ENCODE measurements around the gene SARS2.
"Not testable (repeated sequence)": the region's sequence is repeated elsewhere in the genome, so short reads cannot be mapped to it uniquely, and the experiment has no call there.

Gene SARS2

DNA sequence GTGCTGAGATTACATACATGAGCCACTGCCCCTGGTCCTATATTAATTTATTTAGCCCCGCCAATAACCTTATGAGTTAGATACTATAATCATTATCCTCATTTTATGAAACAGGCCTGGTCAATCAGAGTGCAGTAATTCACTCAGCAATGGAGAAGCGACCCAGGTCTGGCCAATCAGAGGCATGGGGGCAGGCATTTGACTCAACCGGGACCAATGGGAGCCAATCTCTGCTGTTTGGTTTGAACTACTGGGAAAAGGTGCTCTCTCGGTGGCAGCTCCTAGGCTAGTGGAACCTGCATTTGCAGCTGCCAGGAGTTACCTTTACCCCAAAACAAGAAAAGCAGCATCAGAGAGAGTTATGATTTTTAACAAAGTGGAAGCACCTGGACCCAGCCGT lies 37.7 kb downstream of the SARS2 start:
- no peaks in the 10 kb centered on the region for H3K9me3 ChIP-seq (ENCODE audit: control extremely low read depth in 1 of 5, control insufficient read depth in 4 of 5, insufficient read depth in 2 of 5, low read depth in 1 of 5, low read length in 4 of 5)
- peaks cover 2 to 32% (median 22%) of the 10 kb centered on the region in 4 experiments for H3K36me3 ChIP-seq (ENCODE audit: control insufficient read depth in 4 of 4, insufficient read depth in 4 of 4, low read length in 3 of 4)
- no peak for DNase-seq
- no peak overlapping the region for H3K27ac ChIP-seq (ENCODE audit: insufficient read depth in 1 of 2, low read depth in 1 of 2, low read length in 2 of 2, poor library complexity in 1 of 2, severe bottlenecking in 2 of 2)
- 93% methylated on average over 4 of the region's 5 CpGs for WGBS (ENCODE audit: insufficient coverage)
- H3K4me3 ChIP-seq (ENCODE audit: control insufficient read depth in 1 of 7, extremely low read depth in 1 of 7, insufficient read depth in 4 of 7, low read depth in 2 of 7, low read length in 6 of 7) = no peak overlapping the region
- POLR2A ChIA-PET = no interaction called here
- peaks cover 0 to 10% (median 9%) of the 10 kb centered on the region in 4 experiments for H3K4me1 ChIP-seq (ENCODE audit: control extremely low read depth in 1 of 4, control insufficient read depth in 4 of 4, insufficient read depth in 4 of 4, low read length in 3 of 4)
- CTCF ChIA-PET = interaction anchor here (1.0 kb wide), 1 partner anchor 24 kb away, joined by 3 read pairs; no protein-coding TSS in a partner anchor
- no peaks in the 10 kb centered on the region for H3K27me3 ChIP-seq (replicated peaks in 2 of 5; ENCODE audit: control insufficient read depth in 4 of 5, insufficient read depth in 5 of 5, low read length in 4 of 5)

DNA sequence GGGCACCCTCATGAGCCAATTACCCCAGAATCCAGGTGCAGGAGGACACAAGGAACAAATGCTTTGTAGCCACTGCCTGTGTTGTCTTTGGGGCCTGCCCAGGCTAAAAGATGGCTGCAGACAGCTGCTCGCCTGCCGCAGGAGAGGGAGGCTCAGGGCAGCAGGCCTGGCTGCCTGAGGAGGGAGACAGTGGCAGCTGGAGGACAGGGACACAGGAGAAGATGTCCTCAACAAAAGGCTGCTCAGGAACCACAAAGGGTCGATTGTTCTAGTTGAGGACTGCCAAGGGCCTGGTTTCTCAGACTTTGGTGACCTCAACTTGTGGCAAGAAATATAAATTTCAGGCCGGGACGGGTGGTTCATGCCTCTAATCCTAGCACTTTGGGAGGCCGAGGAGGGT lies 38.8 kb downstream of the SARS2 start:
- DNase-seq = no peak
- Histone ChIP-seq H3K27ac (ENCODE audit: insufficient read depth in 1 of 2, low read depth in 1 of 2, low read length in 2 of 2, poor library complexity in 1 of 2, severe bottlenecking in 2 of 2) (no peak overlapping the region), H3K4me3 (ENCODE audit: control insufficient read depth in 1 of 7, extremely low read depth in 1 of 7, insufficient read depth in 4 of 7, low read depth in 2 of 7, low read length in 6 of 7) (no peak overlapping the region), H3K36me3 (ENCODE audit: control insufficient read depth in 4 of 4, insufficient read depth in 4 of 4, low read length in 3 of 4) (peaks cover 2 to 32% (median 23%) of the 10 kb centered on the region in 4 experiments), H3K4me1 (ENCODE audit: control extremely low read depth in 1 of 4, control insufficient read depth in 4 of 4, insufficient read depth in 4 of 4, low read length in 3 of 4) (peaks cover 0 to 10% (median 9%) of the 10 kb centered on the region in 4 experiments), H3K27me3 (replicated peaks in 2 of 5; ENCODE audit: control insufficient read depth in 4 of 5, insufficient read depth in 5 of 5, low read length in 4 of 5) (no peaks in the 10 kb centered on the region), H3K9me3 (ENCODE audit: control extremely low read depth in 1 of 5, control insufficient read depth in 4 of 5, insufficient read depth in 2 of 5, low read depth in 1 of 5, low read length in 4 of 5) (no peaks in the 10 kb centered on the region)
- ChIA-PET POLR2A (no interaction called here), CTCF (interaction anchor here (1.0 to 1.2 kb wide), 2 partner anchors 9 to 13 kb away, joined by 3 to 4 read pairs; no protein-coding TSS in a partner anchor)
- 98% methylated on average over 6 of the region's 6 CpGs for WGBS (ENCODE audit: insufficient coverage)

GRCh38 chr19:38890686-38891085 lies 39.9 kb downstream of the SARS2 start:
- peaks cover 2 to 32% (median 24%) of the 10 kb centered on the region in 4 experiments for H3K36me3 ChIP-seq (ENCODE audit: control insufficient read depth in 4 of 4, insufficient read depth in 4 of 4, low read length in 3 of 4)
- H3K4me3 ChIP-seq (ENCODE audit: control insufficient read depth in 1 of 7, extremely low read depth in 1 of 7, insufficient read depth in 4 of 7, low read depth in 2 of 7, low read length in 6 of 7) = no peak overlapping the region
- ChIA-PET POLR2A (no interaction called here), CTCF (no interaction called here)
- peaks cover 0 to 10% (median 9%) of the 10 kb centered on the region in 4 experiments for H3K4me1 ChIP-seq (ENCODE audit: control extremely low read depth in 1 of 4, control insufficient read depth in 4 of 4, insufficient read depth in 4 of 4, low read length in 3 of 4)
- H3K9me3 ChIP-seq (ENCODE audit: control extremely low read depth in 1 of 5, control insufficient read depth in 4 of 5, insufficient read depth in 2 of 5, low read depth in 1 of 5, low read length in 4 of 5) = no peaks in the 10 kb centered on the region
- H3K27ac ChIP-seq (ENCODE audit: insufficient read depth in 1 of 2, low read depth in 1 of 2, low read length in 2 of 2, poor library complexity in 1 of 2, severe bottlenecking in 2 of 2) = no peak overlapping the region
- DNase-seq = no peak
- H3K27me3 ChIP-seq (replicated peaks in 2 of 5; ENCODE audit: control insufficient read depth in 4 of 5, insufficient read depth in 5 of 5, low read length in 4 of 5) = no peaks in the 10 kb centered on the region

GRCh38 chr19:38889803-38890202 lies 40.8 kb downstream of the SARS2 start:
- POLR2A ChIA-PET = no interaction called here
- CTCF ChIA-PET = interaction anchor here (1.4 to 3.6 kb wide), 2 partner anchors 9 to 20 kb away, joined by 4 to 19 read pairs; no protein-coding TSS in a partner anchor

DNA sequence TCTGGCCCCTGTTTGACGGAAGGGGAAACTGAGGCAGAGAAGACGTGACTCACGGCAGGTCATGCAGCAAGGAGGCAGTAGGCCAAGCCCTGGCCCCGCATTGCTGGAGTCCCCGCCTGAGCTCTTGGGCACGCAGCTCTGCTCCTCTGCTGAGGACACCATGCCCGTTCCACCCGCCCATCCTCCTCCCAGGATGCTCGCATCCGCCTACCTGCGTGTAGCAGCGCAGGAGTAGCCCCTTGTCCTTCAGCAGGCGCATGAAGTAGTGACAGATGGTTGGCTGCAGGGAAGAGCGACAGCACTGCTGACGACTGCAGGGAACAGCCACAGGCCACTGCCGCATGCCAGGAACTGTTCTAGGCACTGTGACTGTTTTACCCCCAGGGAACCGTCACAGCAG lies 41.7 kb downstream of the SARS2 start:
- Histone ChIP-seq H3K4me1 (ENCODE audit: control extremely low read depth in 1 of 4, control insufficient read depth in 4 of 4, insufficient read depth in 4 of 4, low read length in 3 of 4) (no peaks in the 10 kb centered on the region), H3K9me3 (ENCODE audit: control extremely low read depth in 1 of 5, control insufficient read depth in 4 of 5, insufficient read depth in 2 of 5, low read depth in 1 of 5, low read length in 4 of 5) (no peaks in the 10 kb centered on the region), H3K27ac (ENCODE audit: insufficient read depth in 1 of 2, low read depth in 1 of 2, low read length in 2 of 2, poor library complexity in 1 of 2, severe bottlenecking in 2 of 2) (no peak overlapping the region), H3K27me3 (replicated peaks in 2 of 5; ENCODE audit: control insufficient read depth in 4 of 5, insufficient read depth in 5 of 5, low read length in 4 of 5) (no peaks in the 10 kb centered on the region), H3K36me3 (ENCODE audit: control insufficient read depth in 4 of 4, insufficient read depth in 4 of 4, low read length in 3 of 4) (peaks cover 2 to 32% (median 24%) of the 10 kb centered on the region in 4 experiments), H3K4me3 (ENCODE audit: control insufficient read depth in 1 of 7, extremely low read depth in 1 of 7, insufficient read depth in 4 of 7, low read depth in 2 of 7, low read length in 6 of 7) (no peak overlapping the region)
- ChIA-PET POLR2A (no interaction called here), CTCF (interaction anchor here (1.2 to 3.6 kb wide), 5 partner anchors 8 to 41 kb away, joined by 3 to 20 read pairs (median 13); no protein-coding TSS in a partner anchor)
- no peak for DNase-seq
- 98% methylated on average over 17 of the region's 17 CpGs for WGBS (ENCODE audit: insufficient coverage)

More at GRCh38 chr19:38889803-38890202, 40.8 kb downstream of the SARS2 start:
- peaks cover 0 to 3% (median 2%) of the 10 kb centered on the region in 4 experiments for H3K4me1 ChIP-seq (ENCODE audit: control extremely low read depth in 1 of 4, control insufficient read depth in 4 of 4, insufficient read depth in 4 of 4, low read length in 3 of 4)
- no peak overlapping the region for H3K4me3 ChIP-seq (ENCODE audit: control insufficient read depth in 1 of 7, extremely low read depth in 1 of 7, insufficient read depth in 4 of 7, low read depth in 2 of 7, low read length in 6 of 7)
- H3K27me3 ChIP-seq (replicated peaks in 2 of 5; ENCODE audit: control insufficient read depth in 4 of 5, insufficient read depth in 5 of 5, low read length in 4 of 5) = no peaks in the 10 kb centered on the region
- H3K36me3 ChIP-seq (ENCODE audit: control insufficient read depth in 4 of 4, insufficient read depth in 4 of 4, low read length in 3 of 4) = peaks cover 2 to 32% (median 24%) of the 10 kb centered on the region in 4 experiments
- no peak overlapping the region for H3K27ac ChIP-seq (ENCODE audit: insufficient read depth in 1 of 2, low read depth in 1 of 2, low read length in 2 of 2, poor library complexity in 1 of 2, severe bottlenecking in 2 of 2)
- WGBS (ENCODE audit: insufficient coverage) = 97% methylated on average over 7 of the region's 8 CpGs
- H3K9me3 ChIP-seq (ENCODE audit: control extremely low read depth in 1 of 5, control insufficient read depth in 4 of 5, insufficient read depth in 2 of 5, low read depth in 1 of 5, low read length in 4 of 5) = no peaks in the 10 kb centered on the region
- no peak for DNase-seq

DNA sequence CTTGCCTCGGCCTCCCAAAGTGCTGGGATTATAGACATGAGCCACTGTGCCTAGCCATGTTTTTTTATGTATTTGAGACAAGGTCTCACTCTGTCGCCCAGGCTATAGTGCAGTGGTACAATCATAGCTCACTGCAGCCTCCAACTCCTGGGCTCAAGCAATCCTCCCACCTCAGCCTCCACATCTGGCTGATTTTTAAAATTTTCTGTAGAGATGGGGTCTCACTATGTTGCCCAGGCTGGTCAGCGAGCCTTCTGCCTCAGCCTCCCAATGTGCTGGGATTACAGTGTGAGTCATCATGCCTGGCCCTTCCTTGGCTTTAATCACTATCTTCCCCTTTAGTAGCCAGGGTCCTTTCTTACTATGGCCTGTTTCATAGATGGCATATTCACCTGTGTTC lies 45.9 kb downstream of the SARS2 start:
- H3K27ac ChIP-seq (ENCODE audit: insufficient read depth in 1 of 2, low read depth in 1 of 2, low read length in 2 of 2, poor library complexity in 1 of 2, severe bottlenecking in 2 of 2); DNase-seq; H3K27me3 ChIP-seq (replicated peaks in 2 of 5; ENCODE audit: control insufficient read depth in 4 of 5, insufficient read depth in 5 of 5, low read length in 4 of 5); H3K4me3 ChIP-seq (ENCODE audit: control insufficient read depth in 1 of 7, extremely low read depth in 1 of 7, insufficient read depth in 4 of 7, low read depth in 2 of 7, low read length in 6 of 7); H3K4me1 ChIP-seq (ENCODE audit: control extremely low read depth in 1 of 4, control insufficient read depth in 4 of 4, insufficient read depth in 4 of 4, low read length in 3 of 4); H3K9me3 ChIP-seq (ENCODE audit: control extremely low read depth in 1 of 5, control insufficient read depth in 4 of 5, insufficient read depth in 2 of 5, low read depth in 1 of 5, low read length in 4 of 5); POLR2A ChIA-PET: not testable (repeated sequence)
- 97% methylated on average over 3 of the region's 3 CpGs for WGBS (ENCODE audit: insufficient coverage)
- peaks cover 6 to 26% (median 19%) of the 10 kb centered on the region in 4 experiments for H3K36me3 ChIP-seq (ENCODE audit: control insufficient read depth in 4 of 4, insufficient read depth in 4 of 4, low read length in 3 of 4)
- CTCF ChIA-PET = interaction anchor here (0.7 to 1.1 kb wide), 3 partner anchors 9 to 21 kb away, joined by 3 read pairs; no protein-coding TSS in a partner anchor

DNA sequence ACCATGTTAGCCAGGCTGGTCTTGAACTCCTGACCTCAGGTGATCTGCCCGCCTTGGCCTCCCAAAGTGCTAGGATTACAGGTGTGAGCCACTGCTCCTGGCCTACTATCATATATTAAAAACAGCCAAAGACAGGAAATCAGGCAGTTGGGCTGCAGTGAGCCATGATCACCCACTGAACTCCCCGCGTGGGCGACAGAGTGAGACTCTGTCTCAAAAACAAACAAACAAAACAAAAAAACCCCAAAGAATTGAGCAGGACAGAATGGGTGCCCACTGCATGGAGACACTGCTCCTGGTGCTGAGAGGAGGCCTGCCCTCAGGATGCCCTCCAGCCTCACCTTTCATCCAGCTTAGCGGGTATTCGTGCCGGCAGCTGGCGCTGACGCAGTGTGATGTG lies 47.3 kb downstream of the SARS2 start:
- Histone ChIP-seq H3K27ac (ENCODE audit: insufficient read depth in 1 of 2, low read depth in 1 of 2, low read length in 2 of 2, poor library complexity in 1 of 2, severe bottlenecking in 2 of 2) (no peak overlapping the region), H3K9me3 (ENCODE audit: control extremely low read depth in 1 of 5, control insufficient read depth in 4 of 5, insufficient read depth in 2 of 5, low read depth in 1 of 5, low read length in 4 of 5) (no peaks in the 10 kb centered on the region), H3K4me3 (ENCODE audit: control insufficient read depth in 1 of 7, extremely low read depth in 1 of 7, insufficient read depth in 4 of 7, low read depth in 2 of 7, low read length in 6 of 7) (no peak overlapping the region), H3K36me3 (ENCODE audit: control insufficient read depth in 4 of 4, insufficient read depth in 4 of 4, low read length in 3 of 4) (peaks cover 3 to 14% (median 8%) of the 10 kb centered on the region in 4 experiments), H3K27me3 (replicated peaks in 2 of 5; ENCODE audit: control insufficient read depth in 4 of 5, insufficient read depth in 5 of 5, low read length in 4 of 5) (no peaks in the 10 kb centered on the region), H3K4me1 (ENCODE audit: control extremely low read depth in 1 of 4, control insufficient read depth in 4 of 4, insufficient read depth in 4 of 4, low read length in 3 of 4) (peaks cover 0 to 22% (median 15%) of the 10 kb centered on the region in 4 experiments)
- ChIA-PET CTCF (interaction anchor here (0.6 to 2.0 kb wide), 5 partner anchors 8 to 51 kb away, joined by 3 to 10 read pairs (median 4); no protein-coding TSS in a partner anchor), POLR2A (no interaction called here)
- DNase-seq = no peak
- WGBS (ENCODE audit: insufficient coverage) = 100% methylated on average over 3 of the region's 9 CpGs
